22Rv1 (cell line): ENCODE results near the gene SHCBP1L.

Experiments
- H3K27ac ChIP-seq: fragments of 450-650 bp; 2 replicates; pipeline ENCODE4 v1.5.1; 2017
- CTCF ChIP-seq: fragments of 450-650 bp; IDR thresholded peaks from 2 replicates; pipeline ENCODE4 v1.5.1; 2017; ENCODE audit warnings: mild to moderate bottlenecking
- ZFX ChIP-seq: fragments of 450-650 bp; IDR thresholded peaks from 2 replicates; pipeline ENCODE4 v1.6.1; 2017; ENCODE audit warnings: antibody characterized with exemption, borderline replicate concordance

The SHCBP1L gene

GRCh38 chr1:182952677-182953444 lies at the start of gene SHCBP1L:
Gene SHCBP1L (minus strand): TSS chr1:182953166. CDS start chr1:182953133, 33 bp downstream.
- TF ChIP-seq CTCF (no peak), ZFX (no peak)
- H3K27ac ChIP-seq = no peak within 1 kb of the TSS

GRCh38 chr1:183002267-183002666 lies 49.3 kb upstream of the SHCBP1L start:
- H3K27ac ChIP-seq = no peak overlapping the region
- no peak for TF ChIP-seq ZFX
- no peak for TF ChIP-seq CTCF

GRCh38 chr1:183000167-183000962 lies 47.4 kb upstream of the SHCBP1L start:
- no peak overlapping the region for H3K27ac ChIP-seq
- TF ChIP-seq CTCF (no peak), ZFX (no peak)

- H3K27ac ChIP-seq = no peak overlapping the region
- TF ChIP-seq ZFX = no peak
- TF ChIP-seq CTCF = no peak
Measured at GRCh38 chr1:182998482-182998881, 45.5 kb upstream of the SHCBP1L start.

- H3K27ac ChIP-seq = no peak overlapping the region
- TF ChIP-seq CTCF (no peak), ZFX (no peak)
Measured at GRCh38 chr1:182996816-182997215, 43.9 kb upstream of the SHCBP1L start.

- H3K27ac ChIP-seq = no peak overlapping the region
- no peak for TF ChIP-seq ZFX
- no peak for TF ChIP-seq CTCF
Measured at GRCh38 chr1:182995894-182996293, 42.9 kb upstream of the SHCBP1L start.

GRCh38 chr1:182993746-182994145 lies 40.8 kb upstream of the SHCBP1L start:
- no peak overlapping the region for H3K27ac ChIP-seq
- TF ChIP-seq ZFX (no peak), CTCF (no peak)
